HK-2 (cell line): ENCODE data around the gene C6orf132.

Experiments used
- DNase-seq: peaks from one replicate; pipeline ENCODE4 v3.0.0-alpha.2; 2018; ENCODE audit not compliant: unreplicated experiment

Gene C6orf132

DNA sequence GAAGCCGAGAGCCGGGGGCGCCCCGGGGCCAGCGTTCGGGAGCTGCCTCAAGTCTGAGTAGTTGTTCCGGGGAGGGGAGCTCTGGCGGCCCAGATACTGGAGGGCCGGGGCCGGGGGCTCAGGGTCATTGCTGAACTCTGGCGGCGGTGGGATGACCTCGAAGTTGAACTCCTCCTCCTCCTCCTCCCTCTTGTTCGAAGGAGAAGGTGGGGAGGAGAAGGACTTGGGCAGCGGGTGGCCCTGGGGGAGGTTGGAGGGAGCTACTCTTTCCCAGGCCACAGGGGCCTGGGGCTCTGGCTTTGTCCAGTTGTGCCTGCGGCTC is 37.7 kb downstream of the C6orf132 start:
- DNase-seq, result no peak

GRCh38 chr6:42104095-42104803 is 38.2 kb downstream of the C6orf132 start:
- DNase-seq, result no peak

DNA sequence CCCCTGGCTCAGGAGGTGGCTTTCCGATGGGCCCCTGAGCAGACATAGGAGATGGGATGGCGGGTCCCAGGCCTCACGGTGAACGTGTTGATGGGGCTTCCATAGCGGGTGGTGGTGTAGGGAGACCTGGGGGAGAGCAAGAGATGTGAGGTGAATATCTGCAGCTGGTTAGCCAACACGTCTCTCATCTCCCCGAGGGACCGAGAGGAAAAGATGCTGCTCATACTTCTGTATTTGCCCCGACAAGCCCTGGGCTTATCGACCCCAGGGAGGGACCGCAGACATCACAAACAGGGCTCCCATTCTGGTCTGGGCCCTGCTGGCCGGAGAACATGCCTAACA is 38.7 kb downstream of the C6orf132 start:
- no peak for DNase-seq

DNA sequence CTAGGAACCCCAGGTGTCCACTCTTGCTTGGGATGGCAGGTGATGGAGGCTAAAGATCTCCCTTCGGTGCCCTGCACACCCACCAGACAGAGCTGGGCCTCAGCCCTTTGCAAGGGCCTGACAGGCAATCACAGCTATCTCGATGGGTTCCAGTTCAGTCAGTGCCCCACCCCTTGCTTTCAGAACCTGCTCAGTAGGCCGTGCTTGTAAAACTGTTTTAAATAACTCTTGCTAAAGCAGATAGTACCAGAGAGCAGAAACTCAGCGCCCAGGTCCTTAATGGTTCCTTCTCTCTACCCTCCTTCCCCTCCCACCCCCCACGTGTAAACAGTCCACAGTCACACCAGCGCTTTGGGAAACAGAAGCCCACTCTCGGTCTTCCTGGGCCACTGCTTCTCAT is 39.2 kb downstream of the C6orf132 start:
- no peak for DNase-seq

GRCh38 chr6:42101186-42101657 is 41.2 kb downstream of the C6orf132 start:
- DNase-seq, result no peak

DNA sequence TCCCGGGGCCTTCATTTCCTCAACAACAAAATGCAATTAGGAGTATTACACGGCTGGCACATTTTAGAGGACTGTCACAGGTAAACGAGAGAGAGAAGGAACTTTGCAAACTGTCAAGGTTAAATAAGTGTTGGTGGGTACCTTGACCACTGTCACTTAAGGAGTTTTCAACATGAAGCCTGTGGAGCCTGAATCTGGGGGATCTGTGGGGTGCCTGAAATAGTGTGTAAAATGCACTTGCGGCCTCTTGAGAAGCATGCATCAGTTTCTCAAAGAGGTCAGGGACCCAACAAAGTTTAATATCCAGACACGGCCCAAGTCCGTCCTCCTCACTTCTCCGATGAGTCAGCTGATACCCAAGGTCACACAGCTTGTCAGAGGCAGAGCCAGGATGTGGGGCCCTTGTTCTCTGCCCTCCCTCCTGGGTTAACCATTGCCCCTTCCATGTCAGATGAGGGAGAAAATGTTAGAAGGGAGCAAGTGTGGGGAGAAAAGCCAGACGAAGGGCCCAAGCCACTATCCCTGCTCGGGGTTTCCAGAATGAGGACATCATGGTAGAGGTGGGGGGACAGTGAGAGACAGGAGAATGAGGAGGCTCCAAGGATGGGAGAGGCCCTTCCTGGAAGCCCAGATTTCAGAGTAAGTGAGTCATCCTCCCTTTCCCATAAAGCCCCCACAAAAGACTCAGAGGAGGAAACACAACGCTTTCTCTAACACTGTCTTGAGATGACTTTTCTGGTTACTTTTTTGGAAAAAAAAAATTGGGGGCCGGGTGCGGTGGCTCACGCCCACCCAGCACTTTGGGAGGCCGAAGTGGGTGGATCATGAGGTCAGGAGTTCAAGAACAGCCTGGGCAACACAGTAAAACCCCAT is 42.2 kb downstream of the C6orf132 start:
- DNase-seq, result peak; percentile 64

GRCh38 chr6:42099340-42100028 is 42.9 kb downstream of the C6orf132 start:
- peak; percentile 57 for DNase-seq

GRCh38 chr6:42095776-42096541 is 46.5 kb downstream of the C6orf132 start:
- no peak for DNase-seq

GRCh38 chr6:42095094-42095493 is 47.3 kb downstream of the C6orf132 start:
- no peak for DNase-seq

DNA sequence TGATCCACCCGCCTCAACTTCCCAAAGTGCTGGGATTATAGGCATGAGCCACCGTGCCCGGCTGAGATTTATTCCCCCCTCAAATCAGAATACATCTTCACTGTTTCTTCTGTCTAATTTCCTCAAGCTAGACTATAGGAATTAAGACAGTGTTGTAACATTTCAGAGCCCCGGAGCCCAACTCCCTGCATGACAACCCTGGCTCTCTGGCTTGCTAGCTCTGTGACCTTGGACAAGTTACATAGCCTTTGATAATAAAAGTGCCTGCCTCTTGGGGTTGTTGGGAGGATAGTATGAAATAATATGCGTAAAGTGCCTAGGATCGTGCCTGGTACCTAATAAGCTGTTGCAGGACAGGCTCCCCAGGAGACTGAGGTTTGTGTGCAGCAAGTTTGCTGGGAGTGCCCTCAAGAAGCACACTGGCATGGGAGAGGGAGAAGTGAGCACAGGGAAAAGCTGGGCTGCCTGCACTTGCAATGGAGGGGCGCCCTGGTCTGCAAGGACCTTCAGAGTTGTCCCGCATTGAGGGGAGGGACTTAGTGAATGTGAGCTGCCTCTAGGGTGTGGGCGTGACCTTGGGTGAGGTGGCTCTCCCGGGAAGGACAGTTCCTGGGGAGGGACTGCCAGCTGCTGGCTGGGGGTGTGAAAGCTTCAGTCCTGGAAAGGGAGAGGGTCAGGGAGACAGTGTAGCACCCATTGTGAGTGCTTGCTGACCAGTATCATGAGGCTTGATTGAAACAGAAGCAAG is 48.7 kb downstream of the C6orf132 start:
- DNase-seq, result no peak

DNA sequence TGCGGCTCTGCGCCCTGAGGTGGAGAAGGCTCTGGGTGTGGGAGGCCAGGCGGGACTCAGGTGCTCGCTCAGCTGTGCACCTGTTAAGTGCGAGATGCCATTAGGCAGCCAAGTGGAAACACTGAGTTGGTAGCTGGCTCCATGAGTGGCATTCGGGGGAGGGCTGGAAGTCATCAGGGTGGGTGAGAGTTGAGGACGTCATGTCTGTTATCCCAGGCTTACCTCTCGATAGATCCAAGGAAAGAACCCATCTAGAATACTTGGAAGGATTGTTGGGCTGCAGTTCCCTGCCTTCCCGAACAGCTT is 50.7 kb downstream of the C6orf132 start:
- DNase-seq, result peak; percentile 42

GRCh38 chr6:42090819-42091717 is 51.4 kb downstream of the C6orf132 start:
- no peak for DNase-seq

DNA sequence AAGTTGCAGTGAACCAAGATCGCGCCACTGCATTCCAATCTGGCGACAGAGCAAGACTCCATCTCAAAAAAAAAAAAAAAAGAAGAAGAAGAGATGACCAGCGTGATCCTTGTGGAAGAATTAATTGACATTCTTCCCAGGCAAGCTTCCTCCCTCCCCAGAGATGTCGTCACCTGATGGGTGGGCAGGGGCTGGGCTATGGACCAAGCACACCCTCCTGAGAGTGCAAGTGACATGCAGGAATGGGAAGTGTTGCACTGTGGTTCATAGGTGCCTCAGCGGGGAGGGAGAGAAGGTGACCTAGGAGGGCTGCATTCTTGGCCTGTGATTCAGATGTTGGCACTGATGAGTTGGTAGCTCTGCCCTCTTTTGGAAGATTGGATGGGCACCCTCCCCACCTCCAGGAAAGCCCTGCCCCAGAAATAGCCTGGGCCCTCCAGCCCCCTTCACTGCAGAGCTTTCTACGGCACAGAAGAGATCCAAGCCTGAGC is 54.3 kb downstream of the C6orf132 start:
- peak; percentile 77 for DNase-seq

DNA sequence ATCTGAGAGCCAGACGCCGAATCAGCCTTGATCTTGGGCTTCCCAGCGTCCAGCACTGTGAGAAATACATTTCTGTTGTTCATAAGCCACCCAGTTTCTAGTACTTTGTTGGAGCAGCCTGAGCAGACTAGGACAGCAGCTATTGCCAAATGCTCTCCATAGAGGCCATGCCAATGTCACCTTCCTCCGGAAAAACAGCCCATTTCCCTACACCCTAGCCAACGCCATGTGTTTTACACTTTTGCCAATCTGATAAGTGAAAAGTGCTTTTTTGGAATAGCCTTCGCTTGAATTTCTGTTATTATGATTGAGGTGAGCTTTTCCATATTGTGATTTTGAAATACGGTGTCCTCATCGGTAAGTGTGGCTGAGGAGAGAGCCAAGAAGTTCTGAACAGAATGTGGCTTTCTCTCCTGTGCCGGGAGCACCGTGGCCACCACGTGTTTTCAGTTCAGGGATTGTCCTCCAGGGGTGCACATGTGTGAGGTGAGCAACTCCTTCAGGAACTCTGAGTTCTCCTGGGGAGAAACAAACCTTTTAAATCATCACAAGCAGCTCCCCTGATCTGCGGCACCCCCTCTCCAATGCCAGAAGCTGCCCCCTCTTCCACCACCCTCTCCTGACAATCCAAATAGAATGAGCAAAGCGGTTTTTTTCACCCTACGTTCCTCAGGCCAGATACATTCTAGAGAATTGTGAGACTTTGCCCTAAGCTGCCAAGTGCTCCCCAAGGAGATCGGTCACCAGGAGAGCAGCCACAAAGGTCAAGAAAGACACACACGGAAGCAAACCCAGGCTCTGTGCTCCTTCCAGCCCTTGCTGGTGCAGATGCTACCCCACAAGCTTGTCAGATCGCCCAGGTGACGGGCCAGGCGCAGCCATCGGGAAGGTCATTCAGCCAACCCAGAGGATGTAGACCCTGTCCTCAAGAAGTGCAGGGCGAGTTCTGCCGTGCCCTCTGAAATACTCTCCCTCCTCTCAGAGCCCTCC is 56.1 kb downstream of the C6orf132 start:
- no peak for DNase-seq

- DNase-seq, result no peak
These were observed 57.5 kb downstream of the C6orf132 start for GRCh38 chr6:42084889-42085288.

GRCh38 chr6:42083530-42083929 is 58.9 kb downstream of the C6orf132 start:
- no peak for DNase-seq

DNA sequence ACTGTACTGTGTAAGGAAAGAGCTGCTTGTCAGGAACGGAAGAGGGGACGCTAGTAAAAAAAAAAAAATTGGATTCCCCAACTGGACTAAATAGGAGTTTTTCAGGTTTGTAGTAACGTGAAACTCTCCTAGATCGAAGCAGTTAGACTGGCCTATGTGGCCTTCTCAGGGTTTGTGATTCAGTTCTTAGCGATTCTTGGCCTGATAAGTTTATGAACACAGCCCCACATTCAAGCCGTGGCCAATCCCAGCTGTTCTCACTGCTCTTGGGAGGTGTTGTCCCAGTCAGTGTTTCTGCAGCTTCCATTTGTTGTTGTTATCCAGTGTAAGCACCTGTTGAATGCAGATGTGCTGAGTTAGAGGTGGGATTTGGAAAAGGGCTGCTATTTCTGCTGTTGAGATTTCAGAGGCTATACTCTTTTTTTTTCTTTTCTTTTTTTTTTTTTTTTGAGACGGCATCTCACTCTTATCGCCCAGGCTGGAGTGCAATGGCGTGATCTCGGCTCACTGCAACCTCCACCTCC is 62.4 kb downstream of the C6orf132 start:
- DNase-seq, result no peak

DNA sequence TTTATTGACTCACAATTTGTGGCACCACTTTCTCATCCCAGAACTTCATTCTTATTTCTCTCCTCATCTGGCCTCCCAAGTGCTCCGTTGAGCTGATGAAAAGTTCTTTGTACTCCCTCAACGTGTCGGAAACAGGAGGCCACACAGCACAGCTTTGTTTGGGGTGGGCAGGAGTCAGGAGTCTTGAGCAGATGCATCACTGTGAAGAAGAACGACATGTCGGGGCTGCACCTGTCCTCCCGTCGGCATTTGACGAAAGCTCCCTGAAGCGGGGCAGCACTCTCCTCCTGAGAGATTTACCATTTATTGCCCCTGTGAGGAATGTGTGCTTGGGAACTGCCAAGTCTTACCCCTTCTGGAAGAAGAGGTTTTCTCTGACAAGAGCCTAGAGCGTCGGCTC is 64.0 kb downstream of the C6orf132 start:
- no peak for DNase-seq
